Measurements from ENCODE around the gene MDC1.

MDC1 gene

GRCh38 chr6:30686908-30687658 lies 30.0 kb downstream of the MDC1 start (continued):
- TF ChIP-seq INSM2 (tag by site-specific recombination; IDR thresholded peaks at IDR 0.05) (no peak), ZNF221 (tag by site-specific recombination; IDR thresholded peaks at IDR 0.05; ENCODE audit: borderline replicate concordance) (no peak), ZNF623 (tag by site-specific recombination; IDR thresholded peaks at IDR 0.05) (no peak), MYNN (tag by site-specific recombination; IDR thresholded peaks at IDR 0.05; ENCODE audit: borderline replicate concordance) (no peak), ZNF292 (tag by site-specific recombination; IDR thresholded peaks at IDR 0.05; ENCODE audit: borderline replicate concordance, low read depth) (no peak), ZNF558 (tag by site-specific recombination; IDR thresholded peaks at IDR 0.05) (no peak), ZNF560 (tag by site-specific recombination; IDR thresholded peaks at IDR 0.05; ENCODE audit: borderline replicate concordance) (no peak), KLF16 (tag by site-specific recombination; IDR thresholded peaks at IDR 0.05) (no peak; the same call in 1 of the 2 replicates), ZNF248 (tag by site-specific recombination; IDR thresholded peaks at IDR 0.05) (no peak), ZFP69B (tag by site-specific recombination; IDR thresholded peaks at IDR 0.05) (peak; percentile 59; the same call in 1 of the 2 replicates), ZNF624 (tag by site-specific recombination; IDR thresholded peaks at IDR 0.05) (no peak), BCL11B (tag by site-specific recombination; IDR thresholded peaks at IDR 0.05; ENCODE audit: low read depth) (0 out of 2 replicates have a peak, but pooled peaks have one; percentile 20), ZSCAN30 (tag by site-specific recombination; IDR thresholded peaks at IDR 0.05) (no peak), ZNF169 (tag by site-specific recombination; IDR thresholded peaks at IDR 0.05) (no peak), ZNF830 (tag by site-specific recombination; IDR thresholded peaks at IDR 0.05; ENCODE audit: low read depth) (no peak), SALL2 (tag by site-specific recombination; IDR thresholded peaks at IDR 0.05; ENCODE audit: borderline replicate concordance) (no peak), ZNF138 (tag by site-specific recombination; IDR thresholded peaks at IDR 0.05; ENCODE audit: borderline replicate concordance) (no peak), ZSCAN4 (tag by site-specific recombination; IDR thresholded peaks at IDR 0.05) (peak; percentile 46; the same call in 1 of the 2 replicates), ZNF747 (tag by site-specific recombination; IDR thresholded peaks at IDR 0.05) (no peak), ZNF18 (tag by site-specific recombination; IDR thresholded peaks at IDR 0.05) (no peak), SETDB1 (IDR thresholded peaks at IDR 0.05; ENCODE audit: insufficient read length, low read length) (no peak), ZNF114 (tag by site-specific recombination; IDR thresholded peaks at IDR 0.05) (no peak), AEBP2 (tag by site-specific recombination; IDR thresholded peaks at IDR 0.05; ENCODE audit: borderline replicate concordance) (no peak), ZNF48 (tag by site-specific recombination; IDR thresholded peaks at IDR 0.05) (no peak), ZNF140 (tag by site-specific recombination; IDR thresholded peaks at IDR 0.05) (no peak), ZNF404 (tag by site-specific recombination; IDR thresholded peaks at IDR 0.05) (no peak), ZNF629 (tag by site-specific recombination; IDR thresholded peaks at IDR 0.05) (peak; percentile 63)
- TF ChIP-seq, protein P1, sequence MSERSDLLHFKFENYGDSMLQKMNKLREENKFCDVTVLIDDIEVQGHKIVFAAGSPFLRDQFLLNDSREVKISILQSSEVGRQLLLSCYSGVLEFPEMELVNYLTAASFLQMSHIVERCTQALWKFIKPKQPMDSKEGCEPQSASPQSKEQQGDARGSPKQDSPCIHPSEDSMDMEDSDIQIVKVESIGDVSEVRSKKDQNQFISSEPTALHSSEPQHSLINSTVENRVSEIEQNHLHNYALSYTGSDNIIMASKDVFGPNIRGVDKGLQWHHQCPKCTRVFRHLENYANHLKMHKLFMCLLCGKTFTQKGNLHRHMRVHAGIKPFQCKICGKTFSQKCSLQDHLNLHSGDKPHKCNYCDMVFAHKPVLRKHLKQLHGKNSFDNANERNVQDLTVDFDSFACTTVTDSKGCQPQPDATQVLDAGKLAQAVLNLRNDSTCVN (tag by site-specific recombination; optimal IDR thresholded peaks at IDR 0.05): peak; percentile 64
- TF ChIP-seq, protein P2, sequence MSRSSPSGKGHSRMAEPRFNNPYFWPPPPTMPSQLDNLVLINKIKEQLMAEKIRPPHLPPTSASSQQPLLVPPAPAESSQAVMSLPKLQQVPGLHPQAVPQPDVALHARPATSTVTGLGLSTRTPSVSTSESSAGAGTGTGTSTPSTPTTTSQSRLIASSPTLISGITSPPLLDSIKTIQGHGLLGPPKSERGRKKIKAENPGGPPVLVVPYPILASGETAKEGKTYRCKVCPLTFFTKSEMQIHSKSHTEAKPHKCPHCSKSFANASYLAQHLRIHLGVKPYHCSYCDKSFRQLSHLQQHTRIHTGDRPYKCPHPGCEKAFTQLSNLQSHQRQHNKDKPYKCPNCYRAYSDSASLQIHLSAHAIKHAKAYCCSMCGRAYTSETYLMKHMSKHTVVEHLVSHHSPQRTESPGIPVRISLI (tag by site-specific recombination; IDR thresholded peaks at IDR 0.05): no peak
- TF ChIP-seq, protein P3, sequence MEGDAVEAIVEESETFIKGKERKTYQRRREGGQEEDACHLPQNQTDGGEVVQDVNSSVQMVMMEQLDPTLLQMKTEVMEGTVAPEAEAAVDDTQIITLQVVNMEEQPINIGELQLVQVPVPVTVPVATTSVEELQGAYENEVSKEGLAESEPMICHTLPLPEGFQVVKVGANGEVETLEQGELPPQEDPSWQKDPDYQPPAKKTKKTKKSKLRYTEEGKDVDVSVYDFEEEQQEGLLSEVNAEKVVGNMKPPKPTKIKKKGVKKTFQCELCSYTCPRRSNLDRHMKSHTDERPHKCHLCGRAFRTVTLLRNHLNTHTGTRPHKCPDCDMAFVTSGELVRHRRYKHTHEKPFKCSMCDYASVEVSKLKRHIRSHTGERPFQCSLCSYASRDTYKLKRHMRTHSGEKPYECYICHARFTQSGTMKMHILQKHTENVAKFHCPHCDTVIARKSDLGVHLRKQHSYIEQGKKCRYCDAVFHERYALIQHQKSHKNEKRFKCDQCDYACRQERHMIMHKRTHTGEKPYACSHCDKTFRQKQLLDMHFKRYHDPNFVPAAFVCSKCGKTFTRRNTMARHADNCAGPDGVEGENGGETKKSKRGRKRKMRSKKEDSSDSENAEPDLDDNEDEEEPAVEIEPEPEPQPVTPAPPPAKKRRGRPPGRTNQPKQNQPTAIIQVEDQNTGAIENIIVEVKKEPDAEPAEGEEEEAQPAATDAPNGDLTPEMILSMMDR (tag by site-specific recombination; IDR thresholded peaks at IDR 0.05): peak; percentile 4; the same call in 1 of the 2 replicates
